ENCODE results near the gene TXNDC5. TPM values are rescaled to one million over a fixed set of nuclear protein-coding genes. Genes with fewer than 3 reads are reported as not detected.

The TXNDC5 gene
- total RNA-seq, 2 experiments from 2014 or later, result 27.7 to 45.4 TPM

DNA sequence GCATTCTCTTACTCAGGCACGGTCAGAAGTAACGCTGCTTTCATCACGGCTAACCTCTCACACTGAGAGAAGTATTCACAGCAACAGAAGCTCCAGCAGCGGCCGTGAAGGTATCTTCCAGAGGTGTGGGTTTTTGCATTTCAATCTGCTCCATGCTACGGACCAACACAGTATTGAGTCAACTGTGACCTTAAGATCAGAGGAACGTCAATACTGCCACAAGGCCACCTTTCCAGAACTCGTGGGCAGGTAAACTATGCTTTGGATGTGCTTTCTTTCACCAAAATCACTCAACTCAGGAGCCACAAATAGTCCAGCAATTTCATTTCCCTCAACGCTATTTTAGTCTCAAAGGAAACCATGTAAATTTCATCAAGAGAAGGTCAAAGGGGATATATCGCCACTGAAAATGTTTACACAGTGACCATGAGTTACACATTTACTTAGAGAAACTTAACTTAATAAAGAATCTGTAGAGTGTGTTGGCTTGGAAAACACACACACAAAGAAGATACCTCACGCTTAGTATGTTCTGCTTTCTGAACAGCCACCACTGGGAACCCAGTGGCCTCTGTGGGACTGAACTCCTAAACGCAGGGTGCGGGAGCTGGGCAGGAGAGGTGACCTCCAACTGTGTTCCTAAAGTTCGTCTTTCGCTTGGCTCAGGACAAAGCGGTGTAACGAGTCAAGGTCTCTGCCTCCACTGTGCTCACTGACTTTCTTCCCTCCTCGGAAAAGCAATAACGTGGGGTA is 27.9 kb downstream of the TXNDC5 start:
- Mint-ChIP-seq H3K4me3 (no peak overlapping the region), H3K9me3 (ENCODE audit: low read depth) (no peaks in the 10 kb centered on the region), H3K36me3 (peaks cover 41% of the 10 kb centered on the region), H3K27me3 (no peaks in the 10 kb centered on the region), H3K4me1 (no peaks in the 10 kb centered on the region), H3K27ac (no peak overlapping the region)
- ATAC-seq (no peak), DNase-seq (no peak)
- CTCF ChIA-PET, result no interaction called here

DNA sequence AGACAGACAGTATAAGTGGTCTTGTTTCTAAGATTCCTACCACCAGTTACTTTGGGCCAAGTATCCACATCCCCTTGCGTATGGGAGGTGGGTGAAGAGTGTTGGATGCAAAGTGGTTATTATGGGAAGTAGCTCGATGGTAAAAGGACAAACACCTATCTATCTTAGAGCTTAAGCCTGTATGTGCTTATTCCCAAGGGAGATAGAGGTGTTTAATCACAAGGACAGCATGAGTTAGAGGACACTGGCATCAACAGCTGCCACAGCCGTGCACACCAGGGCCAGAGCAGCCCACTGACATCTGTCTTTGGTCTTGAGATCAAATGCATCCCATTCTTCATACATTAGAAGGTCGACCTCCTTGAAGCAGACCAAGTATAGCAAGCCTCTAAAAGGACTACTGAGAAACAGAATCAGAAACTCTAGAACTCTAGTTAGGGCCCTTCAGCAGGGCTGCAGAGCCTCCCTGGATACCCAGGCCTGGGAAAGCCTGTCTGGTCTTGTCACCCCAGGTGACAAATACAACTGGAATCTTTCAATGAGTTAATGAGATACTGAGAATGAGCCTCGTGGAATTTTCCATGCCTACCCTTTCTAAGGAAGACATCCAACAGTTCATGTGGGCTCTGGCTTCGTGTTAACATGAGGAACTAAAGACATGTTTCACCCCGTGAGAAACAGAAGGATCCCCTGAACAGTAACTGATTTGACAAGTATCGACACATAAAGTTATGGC is 28.7 kb downstream of the TXNDC5 start:
- no peaks in the 10 kb centered on the region for H3K27me3 Mint-ChIP-seq
- no peak for ATAC-seq
- CTCF ChIA-PET, result no interaction called here
- DNase-seq, result no peak
- no peak overlapping the region for H3K4me3 Mint-ChIP-seq
- H3K36me3 Mint-ChIP-seq, result peaks cover 37% of the 10 kb centered on the region
- H3K9me3 Mint-ChIP-seq (ENCODE audit: low read depth), result no peaks in the 10 kb centered on the region
- no peaks in the 10 kb centered on the region for H3K4me1 Mint-ChIP-seq
- no peak overlapping the region for H3K27ac Mint-ChIP-seq

DNA sequence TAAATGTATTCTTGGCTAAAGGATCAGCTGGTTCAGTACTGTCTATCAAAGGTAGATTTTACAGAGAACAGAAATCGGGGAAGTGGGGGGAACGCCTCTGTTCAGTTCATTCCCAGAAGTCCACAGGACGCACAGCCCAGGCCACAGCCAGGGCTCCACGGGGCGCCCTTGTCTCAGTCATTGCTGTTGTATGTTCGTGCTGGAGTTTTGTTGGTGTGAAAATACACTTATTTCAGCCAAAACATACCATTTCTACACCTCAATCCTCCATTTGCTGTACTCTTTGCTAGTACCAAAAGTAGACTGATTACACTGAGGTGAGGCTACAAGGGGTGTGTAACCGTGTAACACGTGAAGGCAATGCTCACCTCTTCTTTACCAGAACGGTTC is 29.9 kb downstream of the TXNDC5 start:
- Mint-ChIP-seq H3K27me3 (peaks cover 2% of the 10 kb centered on the region), H3K27ac (no peak overlapping the region), H3K9me3 (ENCODE audit: low read depth) (peaks cover 2% of the 10 kb centered on the region), H3K4me1 (no peaks in the 10 kb centered on the region), H3K4me3 (no peak overlapping the region), H3K36me3 (peaks cover 28% of the 10 kb centered on the region)
- ATAC-seq, result no peak
- CTCF ChIA-PET, result interaction anchor here (0.6 kb wide), 1 partner anchor 26 kb away, joined by 3 read pairs; no protein-coding TSS in a partner anchor
- no peak for DNase-seq

DNA sequence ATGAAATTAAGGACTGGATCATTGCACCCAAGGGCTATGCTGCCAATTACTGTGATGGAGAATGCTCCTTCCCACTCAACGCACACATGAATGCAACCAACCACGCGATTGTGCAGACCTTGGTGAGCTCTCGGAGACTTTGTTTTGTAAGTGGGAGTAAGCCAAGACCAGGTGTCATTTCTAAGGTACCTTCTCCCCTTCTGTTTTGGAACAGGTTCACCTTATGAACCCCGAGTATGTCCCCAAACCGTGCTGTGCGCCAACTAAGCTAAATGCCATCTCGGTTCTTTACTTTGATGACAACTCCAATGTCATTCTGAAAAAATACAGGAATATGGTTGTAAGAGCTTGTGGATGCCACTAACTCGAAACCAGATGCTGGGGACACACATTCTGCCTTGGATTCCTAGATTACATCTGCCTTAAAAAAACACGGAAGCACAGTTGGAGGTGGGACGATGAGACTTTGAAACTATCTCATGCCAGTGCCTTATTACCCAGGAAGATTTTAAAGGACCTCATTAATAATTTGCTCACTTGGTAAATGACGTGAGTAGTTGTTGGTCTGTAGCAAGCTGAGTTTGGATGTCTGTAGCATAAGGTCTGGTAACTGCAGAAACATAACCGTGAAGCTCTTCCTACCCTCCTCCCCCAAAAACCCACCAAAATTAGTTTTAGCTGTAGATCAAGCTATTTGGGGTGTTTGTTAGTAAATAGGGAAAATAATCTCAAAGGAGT is 30.4 kb downstream of the TXNDC5 start:
- DNase-seq, result no peak
- Mint-ChIP-seq H3K27me3 (peaks cover 2% of the 10 kb centered on the region), H3K4me3 (no peak overlapping the region), H3K4me1 (no peaks in the 10 kb centered on the region), H3K36me3 (peaks cover 25% of the 10 kb centered on the region), H3K27ac (no peak overlapping the region), H3K9me3 (ENCODE audit: low read depth) (peaks cover 2% of the 10 kb centered on the region)
- CTCF ChIA-PET, result interaction anchor here (0.6 kb wide), 1 partner anchor 26 kb away, joined by 3 read pairs; no protein-coding TSS in a partner anchor
- no peak for ATAC-seq

DNA sequence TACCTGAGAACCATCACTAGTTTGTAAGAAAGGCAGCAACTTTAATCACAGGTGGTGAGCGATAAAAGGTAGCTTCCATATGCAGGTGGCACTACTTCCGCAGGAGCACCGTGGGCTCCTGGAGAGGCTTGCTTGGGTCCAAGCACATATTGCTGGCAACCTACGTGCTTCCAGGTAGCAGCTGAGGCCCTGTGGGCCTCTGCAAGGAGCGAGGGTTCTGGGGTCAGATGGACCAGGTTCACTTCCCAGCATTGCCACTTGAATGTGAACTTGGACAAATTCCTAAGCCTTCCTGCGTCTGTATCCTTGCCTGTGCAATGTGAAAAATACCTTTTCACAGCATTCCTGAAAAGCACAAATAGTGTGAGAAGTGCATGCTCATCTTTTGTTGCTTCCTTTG is 31.0 kb downstream of the TXNDC5 start:
- H3K36me3 Mint-ChIP-seq, result peaks cover 19% of the 10 kb centered on the region
- no peak overlapping the region for H3K4me3 Mint-ChIP-seq
- no peaks in the 10 kb centered on the region for H3K4me1 Mint-ChIP-seq
- no peak overlapping the region for H3K27ac Mint-ChIP-seq
- peaks cover 2% of the 10 kb centered on the region for H3K27me3 Mint-ChIP-seq
- ATAC-seq, result no peak
- DNase-seq, result no peak
- CTCF ChIA-PET, result no interaction called here
- H3K9me3 Mint-ChIP-seq (ENCODE audit: low read depth), result peaks cover 2% of the 10 kb centered on the region

DNA sequence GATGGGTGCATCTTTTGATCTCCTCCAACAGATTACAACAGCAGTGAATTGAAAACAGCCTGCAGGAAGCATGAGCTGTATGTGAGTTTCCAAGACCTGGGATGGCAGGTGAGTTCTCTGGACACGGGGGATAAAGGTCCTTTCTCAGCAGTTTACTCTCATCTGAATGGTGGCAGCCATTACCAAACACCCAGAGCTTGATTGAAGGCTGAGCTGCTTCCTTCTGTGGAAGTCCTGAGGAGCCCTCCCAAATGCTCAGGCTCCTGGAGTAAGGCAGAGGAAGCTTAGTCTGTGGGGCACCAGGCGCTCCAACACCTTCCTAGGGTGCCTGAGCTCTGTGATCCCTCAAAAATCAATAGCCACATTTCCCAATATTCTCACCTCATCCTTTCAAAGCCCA is 31.5 kb downstream of the TXNDC5 start:
- H3K27me3 Mint-ChIP-seq, result peaks cover 2% of the 10 kb centered on the region
- H3K36me3 Mint-ChIP-seq, result peaks cover 14% of the 10 kb centered on the region
- no peak overlapping the region for H3K4me3 Mint-ChIP-seq
- peaks cover 2% of the 10 kb centered on the region for H3K9me3 Mint-ChIP-seq (ENCODE audit: low read depth)
- no peak overlapping the region for H3K27ac Mint-ChIP-seq
- DNase-seq (no peak), ATAC-seq (no peak)
- CTCF ChIA-PET, result no interaction called here
- H3K4me1 Mint-ChIP-seq, result no peaks in the 10 kb centered on the region

DNA sequence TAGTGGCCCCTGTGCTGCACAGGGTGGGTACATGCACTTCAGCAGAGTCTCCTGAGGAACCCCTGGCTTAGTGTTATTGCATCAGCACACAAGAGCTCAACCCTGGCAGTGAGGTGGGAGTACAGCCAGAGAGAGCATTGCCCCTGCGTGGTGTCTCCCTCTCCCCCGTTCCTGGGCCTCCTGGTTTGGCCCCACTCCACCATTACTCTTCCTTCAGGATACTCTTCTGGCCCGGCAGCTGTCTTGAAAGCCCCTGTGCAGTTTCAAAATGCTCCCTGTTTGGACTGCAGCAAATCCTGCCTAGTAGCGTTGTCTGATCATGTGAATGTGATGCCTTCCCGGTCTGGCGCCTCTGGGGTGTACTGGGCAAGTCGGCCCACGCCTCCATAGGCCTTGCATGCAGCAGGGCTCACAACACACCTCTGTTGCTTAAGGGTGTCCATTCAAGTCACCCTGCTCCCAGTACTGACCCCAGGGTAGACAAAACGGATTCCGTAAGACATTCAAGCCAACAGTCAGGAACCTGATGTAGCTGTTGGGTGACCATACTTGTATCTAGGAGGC is 32.1 kb downstream of the TXNDC5 start:
- Mint-ChIP-seq H3K9me3 (ENCODE audit: low read depth) (peaks cover 2% of the 10 kb centered on the region), H3K36me3 (peaks cover 8% of the 10 kb centered on the region), H3K4me1 (no peaks in the 10 kb centered on the region), H3K4me3 (no peak overlapping the region), H3K27ac (no peak overlapping the region), H3K27me3 (peaks cover 2% of the 10 kb centered on the region)
- DNase-seq, result no peak
- ATAC-seq, result no peak
- CTCF ChIA-PET, result no interaction called here

DNA sequence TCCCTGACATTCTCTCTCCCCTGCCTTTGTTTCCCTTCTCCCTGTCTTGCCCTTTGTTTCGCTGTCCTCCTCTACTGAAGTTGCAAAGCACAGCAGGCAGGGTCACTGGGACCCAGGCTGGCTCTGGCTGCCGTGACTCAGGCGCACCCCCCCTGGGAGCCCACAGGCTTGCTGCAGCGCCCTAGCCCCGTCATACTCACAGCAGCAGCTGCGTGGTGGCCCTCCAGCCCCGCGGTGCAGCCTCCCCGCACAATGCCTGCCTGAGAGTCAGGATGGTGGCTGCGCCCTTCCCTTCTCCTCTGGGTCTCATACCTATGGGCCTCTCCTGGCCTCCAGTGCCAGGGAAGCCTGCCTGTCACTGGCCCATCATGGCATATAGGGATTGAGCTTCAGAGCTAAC is 41.7 kb downstream of the TXNDC5 start:
- Mint-ChIP-seq H3K27ac (no peak overlapping the region), H3K4me1 (no peaks in the 10 kb centered on the region), H3K4me3 (no peak overlapping the region), H3K27me3 (peaks cover 5% of the 10 kb centered on the region), H3K36me3 (no peaks in the 10 kb centered on the region), H3K9me3 (ENCODE audit: low read depth) (no peaks in the 10 kb centered on the region)
- CTCF ChIA-PET, result no interaction called here
- DNase-seq (no peak), ATAC-seq (no peak)

DNA sequence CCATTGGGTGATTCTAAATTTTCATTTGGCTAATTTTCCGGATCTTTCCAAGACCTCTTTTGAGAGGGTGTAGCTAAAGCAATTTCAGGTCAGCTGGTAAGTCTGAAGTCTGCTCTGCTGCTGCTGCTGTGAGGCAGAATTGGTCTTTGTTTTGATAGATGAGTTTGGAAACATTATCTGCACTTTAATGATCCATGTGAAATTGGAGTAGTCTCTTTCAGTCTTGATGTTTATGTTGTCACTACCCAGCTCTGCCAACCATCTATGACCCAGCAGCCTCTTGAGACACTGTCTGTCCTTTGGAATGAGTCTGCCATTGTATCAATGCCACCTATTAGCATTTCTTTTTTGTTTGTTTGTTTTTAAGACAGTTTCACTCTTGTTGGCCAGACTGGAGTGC is 44.1 kb downstream of the TXNDC5 start:
- DNase-seq (no peak), ATAC-seq (no peak)
- CTCF ChIA-PET, result no interaction called here
- Mint-ChIP-seq H3K9me3 (ENCODE audit: low read depth) (no peaks in the 10 kb centered on the region), H3K27me3 (peaks cover 5% of the 10 kb centered on the region), H3K4me1 (no peaks in the 10 kb centered on the region), H3K27ac (no peak overlapping the region), H3K4me3 (no peak overlapping the region), H3K36me3 (no peaks in the 10 kb centered on the region)

DNA sequence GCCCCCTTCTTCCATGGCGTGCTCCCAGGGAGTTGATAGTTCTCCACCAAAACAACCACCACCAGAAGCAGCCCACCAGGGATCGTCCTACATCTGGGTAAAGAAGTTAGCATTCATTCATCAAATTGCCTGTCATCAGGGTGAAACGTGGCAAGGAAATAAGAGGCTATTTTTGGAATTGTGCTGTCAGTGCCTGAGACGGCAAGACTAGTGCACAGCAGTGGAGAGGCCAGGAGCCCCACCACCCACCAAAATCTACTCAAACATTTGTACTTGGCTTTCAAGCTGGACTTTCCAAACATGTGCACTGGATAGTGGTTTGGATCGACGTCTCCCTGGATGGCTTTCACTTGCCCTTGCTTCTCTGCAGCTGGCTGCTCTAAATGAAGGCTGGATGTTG is 44.8 kb downstream of the TXNDC5 start:
- DNase-seq (no peak), ATAC-seq (no peak)
- H3K36me3 Mint-ChIP-seq, result no peaks in the 10 kb centered on the region
- H3K4me3 Mint-ChIP-seq, result no peak overlapping the region
- no peaks in the 10 kb centered on the region for H3K9me3 Mint-ChIP-seq (ENCODE audit: low read depth)
- H3K27ac Mint-ChIP-seq, result no peak overlapping the region
- CTCF ChIA-PET, result no interaction called here
- H3K27me3 Mint-ChIP-seq, result peaks cover 5% of the 10 kb centered on the region
- H3K4me1 Mint-ChIP-seq, result no peaks in the 10 kb centered on the region

DNA sequence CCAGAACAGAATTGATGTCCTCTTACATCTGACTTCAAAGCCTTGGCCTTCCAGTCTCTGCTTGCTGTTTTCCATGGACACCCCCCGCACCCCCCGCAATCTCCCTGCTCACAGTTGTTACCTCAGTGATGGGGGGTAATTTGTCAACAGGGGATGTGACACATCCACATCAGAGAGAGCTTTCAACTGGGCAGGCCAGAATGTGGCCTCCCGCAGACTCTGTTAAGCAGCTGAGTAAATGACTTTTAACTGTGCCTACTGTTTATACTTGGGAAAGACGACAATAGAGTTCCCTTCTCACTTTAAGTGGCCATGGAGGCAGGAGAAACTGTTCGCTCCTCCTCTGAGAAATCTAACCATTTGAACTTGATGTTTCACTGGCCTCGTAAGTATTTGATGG is 51.0 kb downstream of the TXNDC5 start:
- CTCF ChIA-PET, result no interaction called here
- Mint-ChIP-seq H3K4me3 (no peak overlapping the region), H3K36me3 (no peaks in the 10 kb centered on the region), H3K9me3 (ENCODE audit: low read depth) (no peaks in the 10 kb centered on the region), H3K27ac (no peak overlapping the region), H3K4me1 (no peaks in the 10 kb centered on the region), H3K27me3 (no peaks in the 10 kb centered on the region)
- ATAC-seq (no peak), DNase-seq (no peak)

DNA sequence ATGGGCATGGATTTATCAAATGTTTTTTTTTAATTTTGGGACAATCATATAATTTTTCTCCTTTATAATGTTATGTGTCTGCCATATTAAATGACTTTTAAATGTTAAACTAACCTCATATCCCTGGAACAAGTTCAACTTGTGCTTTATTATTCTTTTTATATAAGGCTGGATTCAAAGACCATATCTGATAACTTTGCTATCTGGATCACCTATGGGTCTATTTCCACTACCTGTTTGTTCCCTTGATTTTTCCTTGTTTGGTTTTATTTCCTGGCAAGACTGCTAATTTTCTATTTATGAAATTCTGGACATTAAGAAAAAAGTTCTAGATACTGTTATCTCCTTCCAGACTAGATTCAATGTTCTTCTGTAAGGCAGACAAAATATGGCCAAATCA is 58.8 kb downstream of the TXNDC5 start:
- CTCF ChIA-PET, result no interaction called here
- H3K27me3 Mint-ChIP-seq, result peaks cover 4% of the 10 kb centered on the region
- peaks cover 1% of the 10 kb centered on the region for H3K36me3 Mint-ChIP-seq
- no peak overlapping the region for H3K27ac Mint-ChIP-seq
- ATAC-seq (no peak), DNase-seq (no peak)
- no peak overlapping the region for H3K4me3 Mint-ChIP-seq
- H3K9me3 Mint-ChIP-seq (ENCODE audit: low read depth), result peaks cover 4% of the 10 kb centered on the region
- no peaks in the 10 kb centered on the region for H3K4me1 Mint-ChIP-seq

DNA sequence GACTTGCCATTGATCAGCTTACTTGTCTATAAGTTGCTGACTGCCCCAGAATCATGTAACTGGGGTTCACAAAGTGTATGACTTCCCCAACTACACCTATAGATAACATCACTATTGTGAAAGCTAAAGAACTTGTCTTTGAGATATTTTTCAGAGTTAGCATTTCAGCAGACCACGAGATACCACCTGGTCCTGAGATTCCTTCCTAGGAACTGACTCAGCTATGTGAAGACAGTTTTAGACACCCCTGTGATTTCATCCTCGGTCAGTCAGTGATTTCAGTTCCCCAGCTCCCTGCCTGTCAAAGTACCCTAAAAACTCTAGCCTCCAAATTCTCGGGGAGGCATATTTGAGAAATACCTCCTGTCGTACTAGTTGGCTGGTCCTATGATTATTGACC is 62.4 kb downstream of the TXNDC5 start:
- H3K4me3 Mint-ChIP-seq, result no peak overlapping the region
- no peaks in the 10 kb centered on the region for H3K4me1 Mint-ChIP-seq
- peaks cover 4% of the 10 kb centered on the region for H3K9me3 Mint-ChIP-seq (ENCODE audit: low read depth)
- H3K36me3 Mint-ChIP-seq, result peaks cover 1% of the 10 kb centered on the region
- ATAC-seq (no peak), DNase-seq (no peak)
- peaks cover 9% of the 10 kb centered on the region for H3K27me3 Mint-ChIP-seq
- CTCF ChIA-PET, result no interaction called here
- no peak overlapping the region for H3K27ac Mint-ChIP-seq

All from activated CD8-positive, alpha-beta memory T cell treated with anti-CD3 and anti-CD28 coated beads, Interleukin-2, amount 10 ng/mL, durations not matched to agents 7 days and 5 days (primary cell).